HepG2 (cell line): ENCODE data around the gene SLC25A10. TPM values are rescaled to one million over a fixed set of nuclear protein-coding genes. Genes with fewer than 3 reads are reported as not detected.

Experiments used
- EED ChIP-seq: sonication (generic); formaldehyde crosslinking; IDR thresholded peaks from 2 replicates; pipeline ENCODE4 v1.5.0; 2020; ENCODE audit warnings: mild to moderate bottlenecking, missing genetic modification reagents
- KDM2A ChIP-seq: sonication (generic); formaldehyde crosslinking; IDR thresholded peaks from 2 replicates; pipeline ENCODE4 v1.4.0; 2020; ENCODE audit warnings: low read depth, missing genetic modification reagents, borderline replicate concordance
- KDM3A ChIP-seq: IDR thresholded peaks from 2 replicates; pipeline ENCODE4 v1.6.1; 2018; ENCODE audit warnings: low read depth, missing compliant biosample characterization
- MTA1 ChIP-seq: sonication (generic); formaldehyde crosslinking; IDR thresholded peaks from 2 replicates; pipeline ENCODE4 v1.4.0; 2020; ENCODE audit warnings: missing genetic modification reagents, mild to moderate bottlenecking, borderline replicate concordance
- PLRG1 ChIP-seq: fragments of 450-650 bp; conservative IDR thresholded peaks from 2 replicates; pipeline ENCODE4 v1.6.1; 2016
- ZFP62 ChIP-seq: sonication (generic); formaldehyde crosslinking; IDR thresholded peaks from 2 replicates; pipeline ENCODE4 v1.4.0; 2020; ENCODE audit warnings: missing genetic modification reagents
- ZNF251 ChIP-seq: sonication (generic); formaldehyde crosslinking; IDR thresholded peaks from 2 replicates; pipeline ENCODE4 v1.9.0; 2021; ENCODE audit warnings: mild to moderate bottlenecking, missing genetic modification reagents
- ZNF546 ChIP-seq: sonication (generic); formaldehyde crosslinking; conservative IDR thresholded peaks from 2 replicates; pipeline ENCODE4 v1.8.1; 2023; ENCODE audit warnings: mild to moderate bottlenecking, missing genetic modification reagents
- polyA plus RNA-seq, 8 experiments: library from polyadenylated mRNA; depleted of rRNA in 3 of 8; stranded (reverse) in 7 of 8; unstranded in 1 of 8; fragments of >200 nt; fragmentation: Illumina TruSeq in 4 of 8; extraction: Trizol in 4 of 8; gene quantifications; 2 replicates each; pipeline versions ENCODE4 v1.2.1 to v1.2.3, GENCODE V29; 2011 to 2016; ENCODE audit warnings: low read depth in 4 of 8, missing spikeins in 1 of 8, mixed read lengths in 1 of 8; ENCODE audit not compliant: insufficient read depth in 1 of 8
- total RNA-seq, 5 experiments: library from RNA; depleted of rRNA; stranded (reverse); fragments of >200 nt; fragmentation: Illumina TruSeq; extraction: Trizol; gene quantifications; 2 replicates each; pipeline ENCODE4 v1.2.3, GENCODE V29; 2016; ENCODE audit warnings: low read depth in 1 of 5
- TF ChIP-seq, protein P1 (sequence below): sonication (generic); formaldehyde crosslinking; conservative IDR thresholded peaks from 2 replicates; pipeline ENCODE4 v1.4.0; 2020; ENCODE audit warnings: missing genetic modification reagents
- TF ChIP-seq, protein P2 (sequence below): fragments of 450-650 bp; IDR thresholded peaks from 2 replicates; pipeline ENCODE4 v1.6.1; 2016
- TF ChIP-seq, protein P3 (sequence below): sonication (generic); formaldehyde crosslinking; IDR thresholded peaks from 2 replicates; pipeline ENCODE4 v1.4.0; 2020; ENCODE audit warnings: missing genetic modification reagents, mild to moderate bottlenecking, borderline replicate concordance
- TF ChIP-seq, protein P4 (sequence below): sonication (generic); formaldehyde crosslinking; IDR thresholded peaks from 2 replicates; pipeline ENCODE4 v1.4.0; 2020; ENCODE audit warnings: missing genetic modification reagents
- TF ChIP-seq, protein P5 (sequence below): sonication (generic); formaldehyde crosslinking; IDR thresholded peaks from 2 replicates; pipeline ENCODE4 v1.9.0; 2021; ENCODE audit warnings: missing genetic modification reagents, mild to moderate bottlenecking, borderline replicate concordance

SLC25A10 gene
- total and polyA plus RNA-seq, 2 of the 13 experiments (the other 11 are each of a cell fraction or from before 2014, with no cell fraction given) = 46.5 to 140 TPM

DNA sequence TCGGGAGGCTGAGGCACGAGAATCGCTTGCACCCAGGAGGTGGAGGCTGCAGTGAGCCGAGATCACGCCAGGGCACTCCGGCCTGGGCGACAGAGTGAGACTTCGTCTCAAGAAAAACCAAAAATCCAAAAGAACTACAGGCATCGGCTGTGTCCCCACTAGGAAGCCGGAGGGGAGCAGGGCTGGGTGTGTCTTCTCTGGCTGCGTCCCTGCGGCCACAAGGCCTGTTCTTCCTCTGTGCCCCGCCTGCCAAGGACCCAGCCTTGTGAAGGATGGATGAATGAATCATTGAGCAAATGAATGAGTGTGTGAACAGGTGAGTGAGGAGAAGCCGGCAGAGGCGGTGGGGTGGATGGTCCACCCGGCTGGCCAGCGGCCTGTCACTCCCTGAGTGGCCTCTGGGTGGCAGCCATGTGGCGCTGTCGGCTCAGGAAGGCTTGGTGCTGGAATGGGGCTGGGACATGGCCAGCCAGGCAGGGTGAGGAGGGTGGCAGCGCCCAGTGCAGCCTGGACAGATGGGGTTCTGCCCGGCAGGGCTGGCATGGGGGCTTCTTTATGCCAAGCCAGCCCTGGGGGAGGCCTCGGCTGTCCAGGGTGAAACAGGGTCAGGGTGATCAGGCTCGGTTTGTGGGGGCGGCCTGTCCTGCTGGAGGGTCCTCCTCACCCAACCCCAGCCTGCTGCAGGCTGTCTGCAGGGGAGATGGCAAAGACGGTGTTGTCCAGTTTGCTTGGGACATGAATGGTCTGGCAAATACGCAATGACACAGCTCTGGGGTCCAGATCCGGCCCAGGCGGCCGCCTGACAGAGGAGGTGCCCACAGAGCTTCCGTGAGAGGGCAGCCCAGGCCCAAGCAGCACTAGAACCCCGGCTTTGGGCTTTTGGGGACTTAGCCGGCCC, 21.7 kb downstream of the SLC25A10 start (continued):
- TF ChIP-seq, protein P1, sequence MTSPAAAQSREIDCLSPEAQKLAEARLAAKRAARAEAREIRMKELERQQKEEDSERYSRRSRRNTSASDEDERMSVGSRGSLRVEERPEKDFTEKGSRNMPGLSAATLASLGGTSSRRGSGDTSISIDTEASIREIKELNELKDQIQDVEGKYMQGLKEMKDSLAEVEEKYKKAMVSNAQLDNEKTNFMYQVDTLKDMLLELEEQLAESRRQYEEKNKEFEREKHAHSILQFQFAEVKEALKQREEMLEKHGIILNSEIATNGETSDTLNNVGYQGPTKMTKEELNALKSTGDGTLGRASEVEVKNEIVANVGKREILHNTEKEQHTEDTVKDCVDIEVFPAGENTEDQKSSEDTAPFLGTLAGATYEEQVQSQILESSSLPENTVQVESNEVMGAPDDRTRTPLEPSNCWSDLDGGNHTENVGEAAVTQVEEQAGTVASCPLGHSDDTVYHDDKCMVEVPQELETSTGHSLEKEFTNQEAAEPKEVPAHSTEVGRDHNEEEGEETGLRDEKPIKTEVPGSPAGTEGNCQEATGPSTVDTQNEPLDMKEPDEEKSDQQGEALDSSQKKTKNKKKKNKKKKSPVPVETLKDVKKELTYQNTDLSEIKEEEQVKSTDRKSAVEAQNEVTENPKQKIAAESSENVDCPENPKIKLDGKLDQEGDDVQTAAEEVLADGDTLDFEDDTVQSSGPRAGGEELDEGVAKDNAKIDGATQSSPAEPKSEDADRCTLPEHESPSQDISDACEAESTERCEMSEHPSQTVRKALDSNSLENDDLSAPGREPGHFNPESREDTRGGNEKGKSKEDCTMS (CRISPR knock-in tag) = 0 out of 2 replicates have a peak, but pooled peaks have one; percentile 36
- peak; percentile 17; the same call in 1 of the 2 replicates for TF ChIP-seq MTA1 (CRISPR knock-in tag)
- TF ChIP-seq KDM3A = peak; percentile 91
- TF ChIP-seq ZNF251 (CRISPR knock-in tag) = 0 out of 2 replicates have a peak, but pooled peaks have one; percentile 16
- TF ChIP-seq, protein P2, sequence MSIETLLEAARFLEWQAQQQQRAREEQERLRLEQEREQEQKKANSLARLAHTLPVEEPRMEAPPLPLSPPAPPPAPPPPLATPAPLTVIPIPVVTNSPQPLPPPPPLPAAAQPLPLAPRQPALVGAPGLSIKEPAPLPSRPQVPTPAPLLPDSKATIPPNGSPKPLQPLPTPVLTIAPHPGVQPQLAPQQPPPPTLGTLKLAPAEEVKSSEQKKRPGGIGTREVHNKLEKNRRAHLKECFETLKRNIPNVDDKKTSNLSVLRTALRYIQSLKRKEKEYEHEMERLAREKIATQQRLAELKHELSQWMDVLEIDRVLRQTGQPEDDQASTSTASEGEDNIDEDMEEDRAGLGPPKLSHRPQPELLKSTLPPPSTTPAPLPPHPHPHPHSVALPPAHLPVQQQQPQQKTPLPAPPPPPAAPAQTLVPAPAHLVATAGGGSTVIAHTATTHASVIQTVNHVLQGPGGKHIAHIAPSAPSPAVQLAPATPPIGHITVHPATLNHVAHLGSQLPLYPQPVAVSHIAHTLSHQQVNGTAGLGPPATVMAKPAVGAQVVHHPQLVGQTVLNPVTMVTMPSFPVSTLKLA = no peak
- 0 out of 2 replicates have a peak, but pooled peaks have one; percentile 72 for TF ChIP-seq EED (CRISPR knock-in tag)
- TF ChIP-seq, protein P3, sequence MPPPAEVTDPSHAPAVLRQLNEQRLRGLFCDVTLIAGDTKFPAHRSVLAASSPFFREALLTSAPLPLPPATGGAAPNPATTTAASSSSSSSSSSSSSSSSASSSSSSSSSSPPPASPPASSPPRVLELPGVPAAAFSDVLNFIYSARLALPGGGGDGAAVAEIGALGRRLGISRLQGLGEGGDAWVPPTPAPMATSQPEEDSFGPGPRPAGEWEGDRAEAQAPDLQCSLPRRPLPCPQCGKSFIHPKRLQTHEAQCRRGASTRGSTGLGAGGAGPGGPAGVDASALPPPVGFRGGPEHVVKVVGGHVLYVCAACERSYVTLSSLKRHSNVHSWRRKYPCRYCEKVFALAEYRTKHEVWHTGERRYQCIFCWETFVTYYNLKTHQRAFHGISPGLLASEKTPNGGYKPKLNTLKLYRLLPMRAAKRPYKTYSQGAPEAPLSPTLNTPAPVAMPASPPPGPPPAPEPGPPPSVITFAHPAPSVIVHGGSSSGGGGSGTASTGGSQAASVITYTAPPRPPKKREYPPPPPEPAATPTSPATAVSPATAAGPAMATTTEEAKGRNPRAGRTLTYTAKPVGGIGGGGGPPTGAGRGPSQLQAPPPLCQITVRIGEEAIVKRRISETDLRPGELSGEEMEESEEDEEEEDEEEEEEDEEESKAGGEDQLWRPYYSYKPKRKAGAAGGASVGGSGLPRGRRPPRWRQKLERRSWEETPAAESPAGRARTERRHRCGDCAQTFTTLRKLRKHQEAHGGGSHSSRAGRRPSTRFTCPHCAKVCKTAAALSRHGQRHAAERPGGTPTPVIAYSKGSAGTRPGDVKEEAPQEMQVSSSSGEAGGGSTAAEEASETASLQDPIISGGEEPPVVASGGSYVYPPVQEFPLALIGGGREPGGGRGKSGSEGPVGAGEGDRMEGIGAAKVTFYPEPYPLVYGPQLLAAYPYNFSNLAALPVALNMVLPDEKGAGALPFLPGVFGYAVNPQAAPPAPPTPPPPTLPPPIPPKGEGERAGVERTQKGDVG (CRISPR knock-in tag) = no peak
- TF ChIP-seq ZFP62 = no peak
- TF ChIP-seq ZNF546 (CRISPR knock-in tag) = 0 out of 2 replicates have a peak, but pooled peaks have one; percentile 45
- TF ChIP-seq PLRG1 = no peak
- TF ChIP-seq KDM2A (CRISPR knock-in tag) = peak; percentile 97
- TF ChIP-seq, protein P4, sequence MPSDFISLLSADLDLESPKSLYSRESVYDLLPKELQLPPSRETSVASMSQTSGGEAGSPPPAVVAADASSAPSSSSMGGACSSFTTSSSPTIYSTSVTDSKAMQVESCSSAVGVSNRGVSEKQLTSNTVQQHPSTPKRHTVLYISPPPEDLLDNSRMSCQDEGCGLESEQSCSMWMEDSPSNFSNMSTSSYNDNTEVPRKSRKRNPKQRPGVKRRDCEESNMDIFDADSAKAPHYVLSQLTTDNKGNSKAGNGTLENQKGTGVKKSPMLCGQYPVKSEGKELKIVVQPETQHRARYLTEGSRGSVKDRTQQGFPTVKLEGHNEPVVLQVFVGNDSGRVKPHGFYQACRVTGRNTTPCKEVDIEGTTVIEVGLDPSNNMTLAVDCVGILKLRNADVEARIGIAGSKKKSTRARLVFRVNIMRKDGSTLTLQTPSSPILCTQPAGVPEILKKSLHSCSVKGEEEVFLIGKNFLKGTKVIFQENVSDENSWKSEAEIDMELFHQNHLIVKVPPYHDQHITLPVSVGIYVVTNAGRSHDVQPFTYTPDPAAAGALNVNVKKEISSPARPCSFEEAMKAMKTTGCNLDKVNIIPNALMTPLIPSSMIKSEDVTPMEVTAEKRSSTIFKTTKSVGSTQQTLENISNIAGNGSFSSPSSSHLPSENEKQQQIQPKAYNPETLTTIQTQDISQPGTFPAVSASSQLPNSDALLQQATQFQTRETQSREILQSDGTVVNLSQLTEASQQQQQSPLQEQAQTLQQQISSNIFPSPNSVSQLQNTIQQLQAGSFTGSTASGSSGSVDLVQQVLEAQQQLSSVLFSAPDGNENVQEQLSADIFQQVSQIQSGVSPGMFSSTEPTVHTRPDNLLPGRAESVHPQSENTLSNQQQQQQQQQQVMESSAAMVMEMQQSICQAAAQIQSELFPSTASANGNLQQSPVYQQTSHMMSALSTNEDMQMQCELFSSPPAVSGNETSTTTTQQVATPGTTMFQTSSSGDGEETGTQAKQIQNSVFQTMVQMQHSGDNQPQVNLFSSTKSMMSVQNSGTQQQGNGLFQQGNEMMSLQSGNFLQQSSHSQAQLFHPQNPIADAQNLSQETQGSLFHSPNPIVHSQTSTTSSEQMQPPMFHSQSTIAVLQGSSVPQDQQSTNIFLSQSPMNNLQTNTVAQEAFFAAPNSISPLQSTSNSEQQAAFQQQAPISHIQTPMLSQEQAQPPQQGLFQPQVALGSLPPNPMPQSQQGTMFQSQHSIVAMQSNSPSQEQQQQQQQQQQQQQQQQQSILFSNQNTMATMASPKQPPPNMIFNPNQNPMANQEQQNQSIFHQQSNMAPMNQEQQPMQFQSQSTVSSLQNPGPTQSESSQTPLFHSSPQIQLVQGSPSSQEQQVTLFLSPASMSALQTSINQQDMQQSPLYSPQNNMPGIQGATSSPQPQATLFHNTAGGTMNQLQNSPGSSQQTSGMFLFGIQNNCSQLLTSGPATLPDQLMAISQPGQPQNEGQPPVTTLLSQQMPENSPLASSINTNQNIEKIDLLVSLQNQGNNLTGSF (CRISPR knock-in tag) = no peak
- TF ChIP-seq, protein P5, sequence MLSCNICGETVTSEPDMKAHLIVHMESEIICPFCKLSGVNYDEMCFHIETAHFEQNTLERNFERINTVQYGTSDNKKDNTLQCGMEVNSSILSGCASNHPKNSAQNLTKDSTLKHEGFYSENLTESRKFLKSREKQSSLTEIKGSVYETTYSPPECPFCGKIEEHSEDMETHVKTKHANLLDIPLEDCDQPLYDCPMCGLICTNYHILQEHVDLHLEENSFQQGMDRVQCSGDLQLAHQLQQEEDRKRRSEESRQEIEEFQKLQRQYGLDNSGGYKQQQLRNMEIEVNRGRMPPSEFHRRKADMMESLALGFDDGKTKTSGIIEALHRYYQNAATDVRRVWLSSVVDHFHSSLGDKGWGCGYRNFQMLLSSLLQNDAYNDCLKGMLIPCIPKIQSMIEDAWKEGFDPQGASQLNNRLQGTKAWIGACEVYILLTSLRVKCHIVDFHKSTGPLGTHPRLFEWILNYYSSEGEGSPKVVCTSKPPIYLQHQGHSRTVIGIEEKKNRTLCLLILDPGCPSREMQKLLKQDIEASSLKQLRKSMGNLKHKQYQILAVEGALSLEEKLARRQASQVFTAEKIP (CRISPR knock-in tag) = no peak
